Measurements from ENCODE around the gene DTX4. TPM values are rescaled to one million over a fixed set of nuclear protein-coding genes. Genes with fewer than 3 reads are reported as not detected.
A peak's percentile ranks its signal among the peaks of the same experiment; 100 is the strongest.
"Not testable (repeated sequence)": the region's sequence is repeated elsewhere in the genome, so short reads cannot be mapped to it uniquely, and the experiment has no call there.

Gene DTX4
- total RNA-seq = 10 to 100 TPM; 16.1 to 16.6 TPM
- 122 TPM for polyA plus RNA-seq (2013, experiment 1 of 2)
- 107 TPM for polyA plus RNA-seq (2013, experiment 2 of 2)
- long read RNA-seq, experiment 1, full-length matches to known transcripts = 1 of 12 reads
- long read RNA-seq, experiment 1, partial matches to known transcripts = 1 of 12 reads
- long read RNA-seq, experiment 1, other reads (novel, unspliced or antisense) = 10 of 12 reads
- long read RNA-seq, experiment 2, full-length matches to known transcripts = 9 of 19 reads
- long read RNA-seq, experiment 2, partial matches to known transcripts = 3 of 19 reads
- long read RNA-seq, experiment 2, other reads (novel, unspliced or antisense) = 7 of 19 reads
- long read RNA-seq, experiment 3, full-length matches to known transcripts = 3 of 10 reads
- long read RNA-seq, experiment 3, partial matches to known transcripts = 1 of 10 reads
- long read RNA-seq, experiment 3, other reads (novel, unspliced or antisense) = 6 of 10 reads
- long read RNA-seq, experiment 4 = 0 reads

GRCh38 chr11:59171508-59172322 lies at the start of gene DTX4:
TSS of gene DTX4 (plus strand) at chr11:59172132. CDS start at chr11:59172596, 464 bp downstream.
- Mint-ChIP-seq H3K4me1 (peaks cover 22% of the 10 kb centered on the region), H3K27ac (peak within 1 kb of the TSS; percentile 94), H3K4me3 (no peak within 1 kb of the TSS), H3K36me3 (ENCODE audit: low read depth) (no peaks in the 10 kb centered on the region), H3K27me3 (ENCODE audit: insufficient read depth) (peaks cover 3% of the 10 kb centered on the region), H3K9me3 (no peaks in the 10 kb centered on the region)
- Histone ChIP-seq H3K4me1 (ENCODE audit: control insufficient read depth, insufficient read depth, low read length) (peaks cover 5% of the 10 kb centered on the region), H3K9me3 (ENCODE audit: control insufficient read depth, low read length) (no peaks in the 10 kb centered on the region), H3K27ac (ENCODE audit: low read depth, low read length) (peak within 1 kb of the TSS; percentile 98), H3K4me3 (ENCODE audit: low read length) (peak within 1 kb of the TSS; percentile 88), H3K27me3 (ENCODE audit: control insufficient read depth, insufficient read depth, low read length, poor library complexity, severe bottlenecking) (no peaks in the 10 kb centered on the region), H3K9ac (ENCODE audit: extremely low read depth, low read length, poor library complexity, severe bottlenecking) (peak within 1 kb of the TSS; percentile 80), H3K36me3 (ENCODE audit: control insufficient read depth, insufficient read depth, low read length) (no peaks in the 10 kb centered on the region)
- peak; percentile 85 for TF ChIP-seq CTCF (conservative IDR thresholded peaks at IDR 0.05)
- DNase-seq = peak; percentile 98
- 0% methylated on average over 24 to 64 of the region's 64 CpGs for WGBS, 2 experiments (ENCODE audit: insufficient coverage in 1 of 2, insufficient read length in 1 of 2)

- H3K27ac Mint-ChIP-seq = no peak overlapping the region
- H3K27me3 ChIP-seq (ENCODE audit: control insufficient read depth, insufficient read depth, low read length, poor library complexity, severe bottlenecking) = no peaks in the 10 kb centered on the region
- peaks cover 12% of the 10 kb centered on the region for H3K36me3 Mint-ChIP-seq (ENCODE audit: low read depth)
- H3K9me3 ChIP-seq (ENCODE audit: control insufficient read depth, low read length) = peaks cover 22% of the 10 kb centered on the region
- no peak overlapping the region for H3K27ac ChIP-seq (ENCODE audit: low read depth, low read length)
- TF ChIP-seq CTCF (conservative IDR thresholded peaks at IDR 0.05) = peak; percentile 99
- H3K4me1 ChIP-seq (ENCODE audit: control insufficient read depth, insufficient read depth, low read length) = peaks cover 6% of the 10 kb centered on the region
- H3K4me3 Mint-ChIP-seq = peak overlapping the region; percentile 37
- peaks cover 27% of the 10 kb centered on the region for H3K9me3 Mint-ChIP-seq
- peak overlapping the region; percentile 57 for H3K4me3 ChIP-seq (ENCODE audit: low read length)
- WGBS, 2 experiments (ENCODE audit: insufficient coverage in 1 of 2, insufficient read length in 1 of 2) = 20 to 76% methylated on average over 4 to 20 of the region's 20 CpGs
- H3K27me3 Mint-ChIP-seq (ENCODE audit: insufficient read depth) = peaks cover 9% of the 10 kb centered on the region
- DNase-seq = peak; percentile 96
- H3K9ac ChIP-seq (ENCODE audit: extremely low read depth, low read length, poor library complexity, severe bottlenecking) = no peak overlapping the region
- H3K36me3 ChIP-seq (ENCODE audit: control insufficient read depth, insufficient read depth, low read length) = no peaks in the 10 kb centered on the region
- peaks cover 12% of the 10 kb centered on the region for H3K4me1 Mint-ChIP-seq
Measured at GRCh38 chr11:59135648-59136461, 36.1 kb upstream of the DTX4 start.

- WGBS, 2 experiments (ENCODE audit: insufficient coverage in 1 of 2, insufficient read length in 1 of 2) = 92 to 100% methylated on average over 3 to 6 of the region's 6 CpGs
- H3K27me3 Mint-ChIP-seq (ENCODE audit: insufficient read depth); H3K27ac Mint-ChIP-seq; H3K27ac ChIP-seq (ENCODE audit: low read depth, low read length); H3K36me3 Mint-ChIP-seq (ENCODE audit: low read depth); H3K9ac ChIP-seq (ENCODE audit: extremely low read depth, low read length, poor library complexity, severe bottlenecking); H3K36me3 ChIP-seq (ENCODE audit: control insufficient read depth, insufficient read depth, low read length); H3K4me1 ChIP-seq (ENCODE audit: control insufficient read depth, insufficient read depth, low read length); H3K27me3 ChIP-seq (ENCODE audit: control insufficient read depth, insufficient read depth, low read length, poor library complexity, severe bottlenecking): not testable (repeated sequence)
- Histone ChIP-seq H3K9me3 (ENCODE audit: control insufficient read depth, low read length) (peaks cover 15% of the 10 kb centered on the region), H3K4me3 (ENCODE audit: low read length) (peak overlapping the region; percentile 57)
- DNase-seq = peak; percentile 44
- H3K4me3 Mint-ChIP-seq = peak overlapping the region; percentile 37
- peaks cover 12% of the 10 kb centered on the region for H3K4me1 Mint-ChIP-seq
- H3K9me3 Mint-ChIP-seq = peaks cover 20% of the 10 kb centered on the region
Measured at GRCh38 chr11:59136551-59136950, 35.4 kb upstream of the DTX4 start.
